Common myeloid progenitor, CD34-positive (primary cell): ENCODE results near the gene ERVK3-1.

Experiments
- CTCF ChIA-PET: fragments of 350-600 bp; sonication (Branson Sonifier 250); formaldehyde crosslinking; loops from one replicate; lab custom pipeline; 2021; ENCODE audit warnings: antibody characterized with exemption; lab: Charles Lee
- POLR2A ChIA-PET: fragments of 350-600 bp; sonication (Branson Sonifier 250); formaldehyde crosslinking; loops from one replicate; lab custom pipeline; 2021; ENCODE audit warnings: antibody characterized with exemption; lab: Charles Lee
- DNase-seq, 3 donors: peaks; one replicate each; pipeline versions ENCODE4 v3.0.0 to v3.0.0-alpha.2; 2013
- H3K27ac ChIP-seq, 2 experiments: 1 replicate in 1 of 2; 2 replicates in 1 of 2; pipeline ENCODE4 v1.7.0; 2013; ENCODE audit warnings: inconsistent platforms in 2 of 2, low read length in 2 of 2, mild to moderate bottlenecking in 2 of 2, low read depth in 1 of 2, moderate library complexity in 1 of 2; ENCODE audit not compliant: severe bottlenecking in 2 of 2, insufficient read depth in 1 of 2, poor library complexity in 1 of 2
- H3K27me3 ChIP-seq, 5 experiments: replicated peaks in 2 of 5; 1 replicate in 3 of 5; 2 replicates in 2 of 5; pipeline versions ENCODE4 v1.6.1 to v1.7.0; 2013; ENCODE audit warnings: low read length in 4 of 5, mild to moderate bottlenecking in 2 of 5, moderate library complexity in 2 of 5, inconsistent platforms in 1 of 5; ENCODE audit not compliant: insufficient read depth in 5 of 5, control insufficient read depth in 4 of 5
- H3K36me3 ChIP-seq, 4 experiments: 1 replicate in 2 of 4; 2 replicates in 2 of 4; pipeline versions ENCODE4 v1.6.1 to v1.7.0; 2013; ENCODE audit warnings: low read length in 3 of 4, control low read depth in 1 of 4, mild to moderate bottlenecking in 1 of 4; ENCODE audit not compliant: control insufficient read depth in 4 of 4, insufficient read depth in 4 of 4
- H3K4me1 ChIP-seq, 4 experiments: 1 replicate in 3 of 4; 2 replicates in 1 of 4; pipeline versions ENCODE4 v1.6.1 to v1.7.1; 2013; ENCODE audit warnings: low read length in 3 of 4, mild to moderate bottlenecking in 3 of 4, control low read depth in 1 of 4, inconsistent platforms in 1 of 4, moderate library complexity in 1 of 4; ENCODE audit not compliant: control insufficient read depth in 4 of 4, insufficient read depth in 4 of 4; ENCODE audit errors: control extremely low read depth in 1 of 4
- H3K4me3 ChIP-seq, 7 experiments: 1 replicate in 4 of 7; 2 replicates in 3 of 7; pipeline versions ENCODE4 v1.5.1 to v1.7.0; 2013; ENCODE audit warnings: mild to moderate bottlenecking in 7 of 7, low read length in 6 of 7, moderate library complexity in 6 of 7, inconsistent platforms in 2 of 7, low read depth in 2 of 7, control low read depth in 1 of 7; ENCODE audit not compliant: insufficient read depth in 4 of 7, control insufficient read depth in 1 of 7; ENCODE audit errors: extremely low read depth in 1 of 7
- H3K9me3 ChIP-seq, 5 experiments: 1 replicate in 4 of 5; 2 replicates in 1 of 5; pipeline versions ENCODE4 v1.6.1 to v1.7.1; 2013; ENCODE audit warnings: low read length in 4 of 5, mild to moderate bottlenecking in 2 of 5, inconsistent platforms in 1 of 5, low read depth in 1 of 5, moderate library complexity in 1 of 5; ENCODE audit not compliant: control insufficient read depth in 4 of 5, insufficient read depth in 2 of 5; ENCODE audit errors: control extremely low read depth in 1 of 5
- WGBS: methylation state at CpG from one replicate; pipeline ENCODE4 v1.1.5; 2013; ENCODE audit not compliant: insufficient coverage; 5-methylcytosine and 5-hydroxymethylcytosine counted together

Gene ERVK3-1

GRCh38 chr19:58268344-58268743 is 36.8 kb upstream of the ERVK3-1 start:
- Histone ChIP-seq H3K27me3 (no peaks in the 10 kb centered on the region), H3K36me3 (peaks cover 5 to 47% (median 13%) of the 10 kb centered on the region in 4 experiments), H3K9me3 (peaks cover 8 to 76% (median 67%) of the 10 kb centered on the region in 5 experiments), H3K4me3 (no peak overlapping the region), H3K27ac (no peak overlapping the region), H3K4me1 (no peaks in the 10 kb centered on the region)
- ChIA-PET POLR2A (interaction anchor here (2.2 kb wide), 1 partner anchor 11 kb away, joined by 9 read pairs; the partner anchor contains the start of gene ZNF8), CTCF (no interaction called here)
- no peak for DNase-seq
- 100% methylated on average over 2 of the region's 3 CpGs for WGBS

- ChIA-PET POLR2A (no interaction called here), CTCF (no interaction called here)
- Histone ChIP-seq H3K4me3 (no peak overlapping the region), H3K4me1 (peaks cover 0 to 14% (median 7%) of the 10 kb centered on the region in 4 experiments), H3K36me3 (peaks cover 7 to 48% (median 25%) of the 10 kb centered on the region in 4 experiments), H3K9me3 (peaks cover 6 to 46% (median 31%) of the 10 kb centered on the region in 5 experiments), H3K27me3 (no peaks in the 10 kb centered on the region), H3K27ac (no peak overlapping the region)
- no CpG with 5 or more reads among the region's 2 CpGs for WGBS
- no peak for DNase-seq
Measured at GRCh38 chr19:58274771-58275201, 30.4 kb upstream of the ERVK3-1 start.

GRCh38 chr19:58275564-58275963 is 29.6 kb upstream of the ERVK3-1 start:
- WGBS = 100% methylated on average over 2 of the region's 3 CpGs
- ChIA-PET POLR2A (no interaction called here), CTCF (no interaction called here)
- H3K9me3 ChIP-seq = peaks cover 3 to 47% (median 36%) of the 10 kb centered on the region in 5 experiments
- H3K4me1 ChIP-seq = peaks cover 0 to 20% (median 7%) of the 10 kb centered on the region in 4 experiments
- no peak overlapping the region for H3K27ac ChIP-seq
- H3K36me3 ChIP-seq = peaks cover 11 to 52% (median 29%) of the 10 kb centered on the region in 4 experiments
- no peak overlapping the region for H3K4me3 ChIP-seq
- no peaks in the 10 kb centered on the region for H3K27me3 ChIP-seq
- DNase-seq = no peak

GRCh38 chr19:58277197-58277596 is 28.0 kb upstream of the ERVK3-1 start:
- H3K4me3 ChIP-seq = no peak overlapping the region
- no peak for DNase-seq
- H3K36me3 ChIP-seq = peaks cover 17 to 51% (median 30%) of the 10 kb centered on the region in 4 experiments
- ChIA-PET POLR2A (no interaction called here), CTCF (no interaction called here)
- WGBS = 98% methylated on average over 7 of the region's 7 CpGs
- H3K4me1 ChIP-seq = peaks cover 0 to 20% (median 7%) of the 10 kb centered on the region in 4 experiments
- no peak overlapping the region for H3K27ac ChIP-seq
- no peaks in the 10 kb centered on the region for H3K27me3 ChIP-seq
- H3K9me3 ChIP-seq = peaks cover 3 to 46% (median 36%) of the 10 kb centered on the region in 5 experiments

DNA sequence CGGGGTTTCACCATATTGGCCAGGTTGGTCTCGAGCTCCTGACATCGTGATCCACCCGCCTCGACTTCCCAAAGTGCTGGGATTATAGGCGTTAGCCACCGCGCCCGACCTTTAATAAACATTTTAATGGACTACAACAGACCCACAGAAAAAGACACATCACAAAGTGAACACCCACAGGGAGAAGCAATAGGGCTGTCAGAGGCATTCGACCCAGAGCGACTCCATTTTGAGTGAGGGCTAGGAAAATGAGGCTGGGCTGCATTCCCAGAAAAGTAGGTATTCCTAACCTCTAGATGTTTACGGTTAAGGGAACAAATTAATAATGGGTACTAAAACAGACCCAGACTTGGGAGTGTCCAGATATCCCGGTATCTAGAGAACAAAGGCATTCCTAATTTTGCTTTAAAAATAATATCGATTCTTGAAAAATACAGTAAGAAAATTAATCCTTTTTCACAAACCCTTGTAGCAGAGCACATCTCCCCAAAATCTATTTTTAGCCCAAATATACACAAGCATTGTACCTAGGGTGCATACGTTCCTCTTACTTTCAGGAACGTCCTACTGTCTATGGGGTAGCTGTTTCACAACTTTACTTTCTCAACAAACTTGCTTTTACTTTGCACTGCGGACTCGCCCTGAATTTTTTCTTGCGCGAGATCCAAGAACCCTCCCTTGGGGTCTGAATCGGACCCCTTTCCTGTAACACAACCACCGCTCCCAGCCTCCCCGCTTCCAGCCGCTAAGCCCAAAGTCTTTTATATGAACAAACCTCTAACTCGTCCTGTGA is 27.2 kb upstream of the ERVK3-1 start:
- Histone ChIP-seq H3K27me3 (no peaks in the 10 kb centered on the region), H3K36me3 (peaks cover 14 to 52% (median 30%) of the 10 kb centered on the region in 4 experiments), H3K27ac (peak overlapping the region; percentile 72 to 94), H3K4me3 (peak overlapping the region; percentile 88 to 95 (median 90)), H3K4me1 (peaks cover 0 to 20% (median 7%) of the 10 kb centered on the region in 4 experiments), H3K9me3 (peaks cover 3 to 46% (median 32%) of the 10 kb centered on the region in 5 experiments)
- POLR2A ChIA-PET = interaction anchor here (1.0 to 2.0 kb wide), 3 partner anchors 9 to 28 kb away, joined by 3 to 9 read pairs (median 4); no protein-coding TSS in a partner anchor
- CTCF ChIA-PET = no interaction called here
- no peak for DNase-seq
- WGBS = 47% methylated on average over 22 of the region's 25 CpGs

GRCh38 chr19:58278541-58279041 is 26.6 kb upstream of the ERVK3-1 start, which contains the start of gene ZNF8:
ZNF8 (plus strand) TSS chr19:58278955; CDS start chr19:58279082, 127 bp downstream.
- CTCF ChIA-PET = no interaction called here
- H3K4me1 ChIP-seq = peaks cover 0 to 20% (median 7%) of the 10 kb centered on the region in 4 experiments
- no peaks in the 10 kb centered on the region for H3K27me3 ChIP-seq
- peak within 1 kb of the TSS; percentile 88 to 95 (median 90) for H3K4me3 ChIP-seq
- peak; percentile 99 to 100 (median 100) for DNase-seq
- peaks cover 3 to 51% (median 38%) of the 10 kb centered on the region in 5 experiments for H3K9me3 ChIP-seq
- peaks cover 14 to 50% (median 32%) of the 10 kb centered on the region in 4 experiments for H3K36me3 ChIP-seq
- peak within 1 kb of the TSS; percentile 84 to 94 for H3K27ac ChIP-seq
- POLR2A ChIA-PET = interaction anchor here (1.0 to 2.0 kb wide), 3 partner anchors 10 to 27 kb away, joined by 3 to 9 read pairs (median 4); no protein-coding TSS in a partner anchor
- WGBS = 0% methylated on average over 10 of the region's 42 CpGs
